Uterus (tissue), 2 donors: ENCODE data around the gene UCP2.

Source experiments
- POLR2A ChIP-seq, 2 donors: fragments of 450-650 bp; IDR thresholded peaks; one replicate each; pipeline ENCODE4 v1.6.1; 2016; ENCODE audit warnings: antibody characterized with exemption in 2 of 2, mild to moderate bottlenecking in 1 of 2, moderate library complexity in 1 of 2
- TF ChIP-seq, protein P1 (sequence below), 4 experiments: fragments of 200-600 bp in 2 of 4; fragments of 450-650 bp in 2 of 4; sonication (generic) in 2 of 4; IDR thresholded peaks; one replicate each; pipeline ENCODE4 v1.5.1; 2016 to 2019; ENCODE audit warnings: antibody characterized with exemption in 4 of 4, mild to moderate bottlenecking in 2 of 4, moderate library complexity in 1 of 4

DNA sequence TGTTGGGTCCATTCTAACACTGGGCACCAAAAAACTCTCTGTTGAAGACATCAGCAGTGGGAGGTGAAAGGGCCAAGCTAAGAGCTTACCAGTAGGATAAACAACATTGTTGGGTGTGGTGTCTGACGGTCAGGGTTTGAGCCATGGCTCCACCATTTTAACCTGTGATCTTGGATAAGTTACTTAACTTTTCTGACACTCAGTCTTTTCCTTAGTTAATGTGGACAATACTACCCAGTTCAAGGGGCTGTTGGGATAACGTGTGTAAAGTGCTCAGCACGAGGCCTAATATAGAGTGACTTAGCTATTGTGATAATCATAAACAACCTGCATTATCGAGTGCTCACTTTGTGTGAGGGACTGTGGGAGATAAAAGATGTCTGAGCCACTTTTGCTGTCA, 20.2 kb upstream of the UCP2 start:
- TF ChIP-seq, protein P1, sequence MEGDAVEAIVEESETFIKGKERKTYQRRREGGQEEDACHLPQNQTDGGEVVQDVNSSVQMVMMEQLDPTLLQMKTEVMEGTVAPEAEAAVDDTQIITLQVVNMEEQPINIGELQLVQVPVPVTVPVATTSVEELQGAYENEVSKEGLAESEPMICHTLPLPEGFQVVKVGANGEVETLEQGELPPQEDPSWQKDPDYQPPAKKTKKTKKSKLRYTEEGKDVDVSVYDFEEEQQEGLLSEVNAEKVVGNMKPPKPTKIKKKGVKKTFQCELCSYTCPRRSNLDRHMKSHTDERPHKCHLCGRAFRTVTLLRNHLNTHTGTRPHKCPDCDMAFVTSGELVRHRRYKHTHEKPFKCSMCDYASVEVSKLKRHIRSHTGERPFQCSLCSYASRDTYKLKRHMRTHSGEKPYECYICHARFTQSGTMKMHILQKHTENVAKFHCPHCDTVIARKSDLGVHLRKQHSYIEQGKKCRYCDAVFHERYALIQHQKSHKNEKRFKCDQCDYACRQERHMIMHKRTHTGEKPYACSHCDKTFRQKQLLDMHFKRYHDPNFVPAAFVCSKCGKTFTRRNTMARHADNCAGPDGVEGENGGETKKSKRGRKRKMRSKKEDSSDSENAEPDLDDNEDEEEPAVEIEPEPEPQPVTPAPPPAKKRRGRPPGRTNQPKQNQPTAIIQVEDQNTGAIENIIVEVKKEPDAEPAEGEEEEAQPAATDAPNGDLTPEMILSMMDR (IDR thresholded peaks at IDR 0.05) = no peak
- no peak for TF ChIP-seq POLR2A (IDR thresholded peaks at IDR 0.05)
